GM18867 (cell line): ENCODE measurements around the gene UGCG.

Source experiments
- ATAC-seq: cut with Tn5 transposase; IDR thresholded peaks from one replicate; pipeline ENCODE4 v1.9.1; 2021; ENCODE audit warnings: mild to moderate bottlenecking, moderate library complexity; ENCODE audit not compliant: unreplicated experiment

UGCG gene

GRCh38 chr9:111978616-111979015, 82.0 kb downstream of the UGCG start:
- ATAC-seq, result no peak

GRCh38 chr9:111979561-111979960, 82.9 kb downstream of the UGCG start:
- no peak for ATAC-seq

DNA sequence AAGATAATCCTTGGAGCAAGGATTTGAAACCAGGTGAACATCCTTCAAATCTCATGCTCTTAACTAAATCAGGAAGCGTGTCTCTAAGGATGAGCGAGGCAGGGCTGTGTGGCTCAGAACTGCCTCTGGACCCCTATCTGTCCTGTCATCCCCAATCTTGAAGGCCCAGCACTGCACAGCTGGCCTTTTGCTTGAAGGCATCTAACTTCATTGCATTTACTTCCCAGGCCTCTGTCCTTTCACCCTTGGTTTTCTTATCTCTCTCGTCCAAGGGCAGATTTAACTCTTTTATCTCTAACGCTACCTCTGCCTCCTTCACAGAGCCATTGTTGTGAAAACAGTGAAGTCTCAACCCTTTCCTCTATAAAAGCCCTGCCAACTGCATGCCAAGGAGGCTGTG, 83.8 kb downstream of the UGCG start:
- no peak for ATAC-seq

DNA sequence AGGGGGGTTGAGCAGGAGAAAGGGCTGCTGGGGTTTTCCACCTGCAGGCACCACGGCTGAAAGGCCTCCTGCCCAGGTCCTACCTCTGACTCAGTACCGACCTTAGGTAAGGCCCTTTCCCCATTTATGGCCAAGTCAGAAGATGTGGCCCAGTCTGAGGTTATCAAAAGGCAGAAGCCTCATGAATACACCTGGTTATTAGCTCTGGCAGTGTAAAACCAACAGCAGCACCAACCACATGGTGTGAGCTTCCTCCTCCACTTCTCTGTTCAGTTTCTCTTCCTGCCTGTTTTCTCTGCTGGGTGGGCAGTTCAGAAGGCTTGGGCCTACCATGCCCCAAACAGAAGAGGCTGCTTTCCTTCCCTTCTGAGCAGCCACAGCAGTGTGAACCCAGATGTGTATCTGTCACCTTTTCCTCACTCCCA, 86.9 kb downstream of the UGCG start:
- peak; percentile 74 for ATAC-seq

DNA sequence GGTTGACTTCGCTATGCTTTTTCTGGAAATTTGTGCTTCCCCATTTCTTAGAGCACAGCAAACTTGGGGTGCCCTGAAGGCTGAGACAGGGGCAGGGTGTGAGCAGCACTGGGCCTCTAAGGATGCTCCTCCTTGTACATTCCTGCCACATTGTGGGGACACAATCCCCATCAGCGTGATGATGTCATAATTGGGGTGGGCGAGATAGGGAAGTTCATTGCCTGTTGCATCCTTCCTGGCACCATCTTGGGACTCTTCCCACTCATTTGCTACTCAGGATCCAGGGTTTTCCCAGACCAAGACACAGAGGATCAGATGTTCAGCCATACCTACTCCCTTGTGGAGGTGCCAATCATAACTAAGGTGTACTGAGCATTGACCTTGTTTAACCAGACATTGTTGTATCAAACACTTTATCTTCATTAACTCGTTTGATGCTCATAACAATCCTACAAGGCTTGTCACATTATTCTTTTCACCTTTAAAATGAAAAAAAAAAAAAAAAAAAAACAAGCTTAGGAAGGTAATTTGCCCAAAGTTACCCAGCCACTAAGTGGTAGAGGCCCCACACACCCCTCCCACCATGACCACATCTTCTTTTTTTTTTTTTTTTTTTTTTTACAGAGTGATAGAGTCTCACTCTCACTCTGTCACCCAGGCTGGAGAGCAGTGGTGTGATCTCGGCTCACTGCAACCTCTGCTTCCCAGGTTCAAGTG, 87.6 kb downstream of the UGCG start:
- no peak for ATAC-seq
